Mucosa of descending colon (tissue), 3 donors: ENCODE results near the gene ZNF629. TPM values are rescaled to one million over a fixed set of nuclear protein-coding genes. Genes with fewer than 3 reads are reported as not detected.
A peak's percentile ranks its signal among the peaks of the same experiment; 100 is the strongest.

ENCODE experiments used
- ATAC-seq: fragments of 200-7000 bp; cut with Tn5 transposase; one replicate; pipeline ENCODE4 v1.9.1; 2020; ENCODE audit warnings: mild to moderate bottlenecking, moderate library complexity
- DNase-seq, 3 donors: peaks; one replicate each; pipeline ENCODE4 v3.0.0-alpha.2; 2020
- H3K36me3 ChIP-seq: fragments of 200-600 bp; one replicate; pipeline ENCODE4 v1.8.0; 2021; ENCODE audit warnings: low read depth, mild to moderate bottlenecking
- H3K4me1 ChIP-seq: fragments of 200-600 bp; one replicate; pipeline ENCODE4 v1.8.0; 2021; ENCODE audit warnings: low read depth, mild to moderate bottlenecking
- H3K4me3 ChIP-seq: fragments of 200-600 bp; one replicate; pipeline ENCODE4 v1.8.0; 2021; ENCODE audit warnings: mild to moderate bottlenecking
- H3K9me3 ChIP-seq: fragments of 200-600 bp; one replicate; pipeline ENCODE4 v1.8.0; 2021; ENCODE audit warnings: mild to moderate bottlenecking
- CTCF ChIP-seq: fragments of 200-600 bp; IDR thresholded peaks from one replicate; pipeline ENCODE4 v1.8.0; 2022; ENCODE audit warnings: antibody characterized with exemption, mild to moderate bottlenecking
- intact Hi-C, 2 donors: fragments of 100-400 bp; cut with DNase I in 1 of 2; cut with micrococcal nuclease in 1 of 2; formaldehyde crosslinking; loops; one replicate each; pipeline versions ENCODE4 v1.11.0 to v1.11.1; 2022; cut with DNase I, micrococcal nuclease
- total RNA-seq, 3 donors: library from RNA; stranded (reverse); fragmentation: NEBNext Ultra II Directional in 2 of 3; extraction: Animal tissue kit (Norgen Biotek cat#: 25700) in 2 of 3; gene quantifications; one replicate each; pipeline versions ENCODE4 v1.2.1 to v1.2.4, GENCODE V29; 2021 to 2023
- donor health status: DM: no; HTN: no; CAD: no; lungs with moderate emphysema.
- donor health status: DM: no; HTN: no; CAD: no.
- donor health status: DM: no; HTN: yes; CAD: no.

The ZNF629 gene
- total RNA-seq, 3 donors from 2014 or later: 13.4 to 14.9 (median 14.6) TPM

DNA sequence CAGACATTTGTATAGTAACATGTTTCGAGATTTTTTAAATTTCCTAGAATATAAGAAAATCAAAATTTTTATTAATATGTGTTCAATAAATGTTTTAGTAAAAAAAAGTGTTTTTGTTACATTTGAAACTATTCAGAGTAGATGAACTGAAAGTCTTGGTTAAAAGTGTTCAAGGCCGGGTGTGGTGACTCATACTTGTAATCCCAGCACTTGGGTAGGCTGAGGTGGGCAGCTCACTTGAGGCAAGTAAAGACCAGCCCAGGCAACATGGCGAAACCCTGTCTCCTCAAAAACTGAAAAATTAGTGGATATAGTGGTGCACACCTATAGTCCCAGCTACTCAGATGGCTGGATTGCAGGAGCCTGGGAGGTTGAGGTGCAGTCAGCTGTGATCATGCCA is 55.6 kb downstream of the ZNF629 start:
- Histone ChIP-seq H3K9me3 (no peaks in the 10 kb centered on the region), H3K4me1 (peaks cover 9% of the 10 kb centered on the region), H3K4me3 (no peak overlapping the region), H3K36me3 (peaks cover 19% of the 10 kb centered on the region)
- ATAC-seq: no peak
- no peak for TF ChIP-seq CTCF
- no peak for DNase-seq
- intact Hi-C loops: no loop called here

DNA sequence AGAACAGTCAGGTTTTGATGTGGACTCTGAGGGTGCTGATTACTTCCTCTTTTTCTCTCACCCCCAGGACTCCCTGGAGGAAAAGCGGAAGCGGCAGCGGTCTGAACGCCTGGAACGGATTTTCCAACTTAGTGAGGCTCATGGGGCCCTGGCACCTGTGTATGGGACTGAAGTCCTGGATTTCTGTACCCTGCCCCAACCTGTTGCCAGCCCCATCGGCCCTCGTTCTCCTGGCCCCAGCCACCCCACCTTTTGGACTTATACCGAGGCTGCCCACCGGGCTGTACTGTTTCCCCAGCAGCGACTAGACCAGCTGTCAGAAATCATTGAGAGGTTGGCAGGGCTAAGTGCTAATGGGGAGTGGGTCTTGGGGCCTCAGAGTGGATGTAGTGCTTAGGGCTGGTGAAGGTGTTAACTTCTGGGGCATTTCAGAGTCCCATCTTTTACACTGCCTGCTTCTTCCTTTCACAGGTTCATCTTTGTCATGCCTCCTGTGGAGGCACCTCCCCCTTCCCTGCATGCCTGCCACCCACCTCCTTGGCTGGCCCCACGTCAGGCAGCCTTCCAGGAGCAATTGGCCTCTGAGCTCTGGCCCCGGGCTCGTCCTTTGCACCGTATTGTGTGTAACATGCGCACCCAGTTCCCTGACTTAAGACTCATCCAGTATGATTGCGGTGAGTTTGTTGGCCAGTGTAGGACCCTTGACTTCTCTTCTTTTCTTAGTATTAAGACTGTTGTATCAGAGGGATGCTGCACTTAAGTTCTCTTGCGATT is 57.9 kb downstream of the ZNF629 start:
- Histone ChIP-seq H3K4me3 (no peak overlapping the region), H3K36me3 (peaks cover 23% of the 10 kb centered on the region), H3K9me3 (no peaks in the 10 kb centered on the region), H3K4me1 (peaks cover 26% of the 10 kb centered on the region)
- peak; percentile 80 to 84 (median 81) for DNase-seq
- no peak for TF ChIP-seq CTCF
- intact Hi-C loops: no loop called here
- ATAC-seq: peak; percentile 75

Other genes starting within 250 kb of the ZNF629 start
- 10 to 100 TPM; 11.2 to 20.2 (median 12.7) TPM for gene ZNF764, start 228.8 kb downstream of the ZNF629 start, total RNA-seq
- 10 to 100 TPM; 17.0 to 23.0 (median 20.7) TPM for gene ZNF688, start 215.5 kb downstream of the ZNF629 start, total RNA-seq
- 10 to 100 TPM; 14.7 to 28.4 (median 24.8) TPM for gene ZNF785, start 201.5 kb downstream of the ZNF629 start, total RNA-seq
- 10 to 100 TPM in 2 of 3 donors, 1 to 10 TPM in 1; 7.6 to 10.7 (median 10.5) TPM for gene ZNF689, start 176.8 kb downstream of the ZNF629 start, total RNA-seq
- 10 to 100 TPM; 42.1 to 65.6 (median 45.6) TPM for gene PRR14, start 136.2 kb downstream of the ZNF629 start, total RNA-seq
- 10 to 100 TPM; 82.6 to 97.1 (median 85.8) TPM for gene FBRS, start 128.8 kb downstream of the ZNF629 start, total RNA-seq
- 10 to 100 TPM; 64.8 to 88.9 (median 65.4) TPM for gene SRCAP, start 88.0 kb downstream of the ZNF629 start, total RNA-seq
- 10 to 100 TPM; 32.1 to 37.6 (median 33.0) TPM for gene PHKG2, start 38.8 kb downstream of the ZNF629 start, total RNA-seq
- 1 to 10 TPM; 4.6 to 5.5 (median 5.1) TPM for gene CFAP119, start 25.1 kb downstream of the ZNF629 start, total RNA-seq
- gene RNF40, start 24.9 kb downstream of the ZNF629 start, total RNA-seq: 100 to 1,000 TPM in 1 of 3 donors, 10 to 100 TPM in 2; 87.6 to 110 (median 96.3) TPM
- 10 to 100 TPM; 20.8 to 30.6 (median 25.3) TPM for gene BCL7C, start 106.9 kb upstream of the ZNF629 start, total RNA-seq
- gene CTF1, start 109.4 kb upstream of the ZNF629 start, total RNA-seq: 1 to 10 TPM; 1.1 to 7.6 (median 1.5) TPM
- gene FBXL19, start 136.4 kb upstream of the ZNF629 start, total RNA-seq: 10 to 100 TPM; 17.6 to 30.3 (median 22.4) TPM
- 10 to 100 TPM; 14.6 to 24.6 (median 15.4) TPM for gene ORAI3, start 161.9 kb upstream of the ZNF629 start, total RNA-seq
- gene SETD1A, start 170.5 kb upstream of the ZNF629 start, total RNA-seq: 10 to 100 TPM; 13.4 to 24.7 (median 13.7) TPM
- 10 to 100 TPM; 16.5 to 27.7 (median 23.2) TPM for gene HSD3B7, start 198.0 kb upstream of the ZNF629 start, total RNA-seq
- gene STX1B, start 223.4 kb upstream of the ZNF629 start, total RNA-seq: 1 to 10 TPM in 1 of 3 donors, under 1 TPM in 2; 0.14 to 2.8 (median 0.84) TPM
- 10 to 100 TPM; 74.8 to 87.7 (median 86.9) TPM for gene STX4, start 246.4 kb upstream of the ZNF629 start, total RNA-seq